Left cardiac atrium (tissue), 4 donors: Measurements from ENCODE around the gene DYNLRB1. TPM values are rescaled to one million over a fixed set of nuclear protein-coding genes. Genes with fewer than 3 reads are reported as not detected.
"Not testable (repeated sequence)": the region's sequence is repeated elsewhere in the genome, so short reads cannot be mapped to it uniquely, and the experiment has no call there.

Experiments used
- ATAC-seq, 2 donors: fragments of 200-7000 bp; cut with Tn5 transposase; one replicate each; pipeline ENCODE4 v1.9.1; 2020; ENCODE audit warnings: mild to moderate bottlenecking in 2 of 2, moderate library complexity in 2 of 2
- DNase-seq: peaks from one replicate; pipeline ENCODE4 v3.0.0-alpha.2; 2020
- intact Hi-C, 2 donors: fragments of 100-400 bp; cut with DNase I; formaldehyde crosslinking; loops; one replicate each; pipeline versions ENCODE4 v1.14.1 to v1.15.1; 2022 to 2023
- total RNA-seq, 2 donors: library from RNA; stranded (reverse); fragmentation: NEBNext Ultra II Directional; extraction: Animal tissue kit (Norgen Biotek cat#: 25700); gene quantifications; one replicate each; pipeline ENCODE4 v1.2.1, GENCODE V29; 2021
- donor health status: DM: no; HTN: yes; CAD: no.
- donor health status: DM: no; HTN: yes; CAD: no; lungs with severe emphysema.
- donor health status: DM: yes; HTN: yes; CAD: no.
- donor health status: Dilated cardiomyopathy.

DYNLRB1 gene
- total RNA-seq, 2 donors from 2014 or later: 138 to 141 TPM

- ATAC-seq: no peak
- no peak for DNase-seq
- intact Hi-C loops: no loop called here
Measured at GRCh38 chr20:34507702-34508413, 8.4 kb upstream of the DYNLRB1 start.

GRCh38 chr20:34510575-34510974, 5.6 kb upstream of the DYNLRB1 start:
- intact Hi-C loops: no loop called here
- ATAC-seq (no peak), DNase-seq (no peak)

GRCh38 chr20:34511891-34512265, 4.3 kb upstream of the DYNLRB1 start:
- intact Hi-C loops: no loop called here
- no peak for DNase-seq
- no peak for ATAC-seq

GRCh38 chr20:34512266-34512954, 3.8 kb upstream of the DYNLRB1 start:
- ATAC-seq (no peak), DNase-seq (no peak)
- intact Hi-C loops: no loop called here

- DNase-seq (no peak), ATAC-seq (no peak)
- intact Hi-C loops: no loop called here
Measured at GRCh38 chr20:34512955-34513419, 3.2 kb upstream of the DYNLRB1 start.

- DNase-seq, intact Hi-C loops, ATAC-seq: not testable (repeated sequence)
Measured at GRCh38 chr20:34514034-34514433, 2.2 kb upstream of the DYNLRB1 start.

- no peak for ATAC-seq
- intact Hi-C loops: no loop called here
- no peak for DNase-seq
Measured at GRCh38 chr20:34514897-34515483, 1.2 kb upstream of the DYNLRB1 start.

- intact Hi-C loops: no loop called here
- ATAC-seq: peak; percentile 35 to 71
- DNase-seq: peak; percentile 53
Measured at GRCh38 chr20:34515484-34516246, 557 bp upstream of the DYNLRB1 start.

GRCh38 chr20:34517114-34517505, 888 bp downstream of the DYNLRB1 start:
- DNase-seq: no peak
- intact Hi-C loops: no loop called here
- ATAC-seq: no peak

GRCh38 chr20:34518863-34519262, 2.6 kb downstream of the DYNLRB1 start:
- ATAC-seq, intact Hi-C loops, DNase-seq: not testable (repeated sequence)

- DNase-seq, intact Hi-C loops, ATAC-seq: not testable (repeated sequence)
Measured at GRCh38 chr20:34519841-34520240, 3.6 kb downstream of the DYNLRB1 start.

- ATAC-seq (peak; percentile 23 to 31), DNase-seq (no peak)
- intact Hi-C loops: no loop called here
Measured at GRCh38 chr20:34522969-34523871, 7.0 kb downstream of the DYNLRB1 start.

GRCh38 chr20:34524426-34524825, 8.2 kb downstream of the DYNLRB1 start:
- DNase-seq (no peak), ATAC-seq (no peak)
- intact Hi-C loops: no loop called here

- ATAC-seq (no peak), DNase-seq (no peak)
- intact Hi-C loops: no loop called here
Measured at GRCh38 chr20:34525342-34525708, 9.1 kb downstream of the DYNLRB1 start.

- peak; percentile 70 to 91 for ATAC-seq
- peak; percentile 86 for DNase-seq
- intact Hi-C loops: no loop called here
Measured at GRCh38 chr20:34525709-34526416, 9.6 kb downstream of the DYNLRB1 start.

- intact Hi-C loops: no loop called here
- DNase-seq (no peak), ATAC-seq (no peak)
Measured at GRCh38 chr20:34526466-34526865, 10.2 kb downstream of the DYNLRB1 start.

GRCh38 chr20:34527016-34527415, 10.8 kb downstream of the DYNLRB1 start:
- DNase-seq: no peak
- intact Hi-C loops: no loop called here

GRCh38 chr20:34528921-34529297, 12.7 kb downstream of the DYNLRB1 start:
- DNase-seq: peak; percentile 55
- ATAC-seq: no peak
- intact Hi-C loops: no loop called here

More at GRCh38 chr20:34527016-34527415, 10.8 kb downstream of the DYNLRB1 start:
- ATAC-seq: no peak
